Measurements from ENCODE around the gene UGCG.
"Not testable (repeated sequence)": the region's sequence is repeated elsewhere in the genome, so short reads cannot be mapped to it uniquely, and the experiment has no call there.

The UGCG gene

DNA sequence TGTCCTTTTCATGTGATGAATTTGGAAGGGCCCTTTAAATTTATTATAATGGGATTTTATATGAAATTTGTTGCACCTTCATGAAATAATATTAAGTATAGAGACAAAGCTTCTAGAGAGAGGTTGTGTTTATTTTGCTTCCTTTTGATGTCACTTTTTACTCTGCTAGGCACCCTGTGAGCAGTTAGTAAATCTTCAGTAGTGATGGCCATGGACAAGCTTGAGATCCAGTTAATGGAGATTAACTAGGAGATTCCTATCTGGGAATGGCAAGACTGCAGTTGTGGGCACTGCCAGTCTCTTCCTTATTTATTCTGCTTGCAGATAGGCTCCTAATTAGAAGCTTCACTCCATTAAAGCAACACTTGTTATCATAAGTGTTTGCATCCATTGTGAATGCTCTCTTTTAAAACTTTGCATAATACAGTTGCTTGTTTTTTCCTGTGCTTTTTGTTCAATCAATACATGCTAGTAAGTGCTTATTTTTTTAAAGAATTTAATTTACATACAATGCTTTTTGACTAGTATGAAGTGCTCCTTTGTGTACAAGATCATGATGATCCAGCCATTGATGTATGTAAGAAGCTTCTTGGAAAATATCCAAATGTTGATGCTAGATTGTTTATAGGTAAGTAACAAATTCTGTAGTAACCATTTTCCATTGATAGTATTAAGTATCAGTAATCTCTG is 25.9 kb downstream of the UGCG start:
- no peak for DNase-seq

DNA sequence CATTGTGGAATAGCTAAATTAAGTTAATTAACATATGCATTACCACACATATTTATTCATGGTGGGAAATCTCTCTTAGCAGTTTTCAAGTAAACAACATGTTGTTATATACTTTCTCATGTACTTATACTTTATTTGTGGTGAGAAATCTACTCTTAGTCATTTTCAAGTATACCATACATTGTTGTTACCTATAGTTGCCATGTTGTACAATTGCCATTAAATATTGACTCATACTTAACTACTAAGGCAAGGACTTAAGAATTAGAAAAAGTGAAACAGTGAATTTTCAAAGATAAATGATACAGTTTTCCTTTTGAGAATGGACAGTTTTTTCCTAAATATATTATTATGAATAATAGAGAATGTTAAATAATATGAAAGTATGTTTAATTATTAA is 27.7 kb downstream of the UGCG start:
- DNase-seq = no peak

DNA sequence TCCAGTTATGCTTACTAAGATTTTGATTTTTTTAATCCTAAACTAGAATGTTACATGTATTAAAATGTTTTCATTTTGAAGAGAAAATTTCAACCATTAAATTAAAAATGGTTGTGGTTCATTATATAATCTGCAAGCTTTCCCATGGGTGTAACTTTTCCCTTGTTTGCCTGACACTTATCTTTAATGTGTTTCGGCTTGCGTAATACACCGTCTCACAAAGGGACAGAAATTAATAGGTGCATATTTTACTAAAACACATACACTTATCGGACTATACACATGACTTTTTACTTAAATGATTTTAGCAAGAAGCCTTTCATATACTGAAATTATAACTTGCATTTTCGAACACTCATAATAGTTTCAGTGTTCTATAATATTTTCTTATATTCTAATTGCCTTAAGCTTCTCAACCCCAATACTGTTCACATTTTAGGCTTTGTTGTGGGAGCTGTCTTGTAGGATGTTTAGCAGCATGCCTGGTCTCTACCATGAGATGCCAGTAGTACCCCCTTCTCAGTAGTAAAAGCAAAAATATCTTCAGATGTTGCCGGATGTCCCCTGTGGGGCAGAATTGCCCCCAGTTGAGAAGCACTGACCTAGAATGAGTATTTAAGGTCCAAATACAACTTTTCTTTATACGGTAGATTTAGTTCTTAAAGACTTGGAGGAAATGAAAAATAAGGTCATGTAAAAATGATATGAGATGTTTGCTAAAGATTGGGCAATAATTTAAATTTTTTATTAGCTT is 28.6 kb downstream of the UGCG start:
- no peak for DNase-seq

DNA sequence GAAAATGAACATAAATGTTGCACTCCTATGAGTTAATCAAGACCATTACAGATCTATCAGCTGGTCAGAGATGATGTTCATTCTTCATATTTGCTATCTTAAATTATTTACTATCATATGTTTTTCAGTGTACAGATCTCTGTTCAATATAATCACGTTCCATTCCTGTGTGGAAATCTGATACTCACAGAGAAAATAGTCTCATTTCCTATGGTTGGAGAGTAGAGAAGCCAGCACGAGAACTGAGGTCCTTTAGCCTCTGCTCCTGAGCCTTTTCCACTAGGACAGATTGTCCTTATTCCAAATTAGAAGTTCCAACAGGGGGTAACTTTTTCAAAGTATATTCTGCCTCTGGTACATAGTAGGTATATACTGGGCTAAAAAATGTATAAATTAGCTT is 29.2 kb downstream of the UGCG start:
- DNase-seq = no peak

DNA sequence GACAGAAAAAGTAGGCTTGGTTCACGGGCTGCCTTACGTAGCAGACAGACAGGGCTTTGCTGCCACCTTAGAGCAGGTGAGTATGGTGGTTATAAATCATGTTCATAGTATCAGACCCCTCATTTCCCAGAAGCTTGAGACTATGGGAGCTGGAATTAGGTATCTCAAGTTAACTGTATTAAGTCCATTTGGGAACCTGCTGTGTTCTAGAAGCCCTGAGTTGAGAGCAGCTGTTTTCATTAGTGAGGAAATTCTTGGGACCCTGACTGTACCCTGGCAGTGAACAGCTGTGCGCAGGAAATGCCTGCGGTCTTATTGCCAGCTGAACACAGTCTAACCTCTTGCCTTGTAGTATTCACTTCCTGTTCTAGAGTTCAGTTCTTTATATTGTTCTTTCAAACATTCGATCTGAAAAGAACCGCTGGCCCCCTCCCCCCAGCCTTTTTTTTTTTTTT is 29.8 kb downstream of the UGCG start:
- peak; percentile 48 for DNase-seq

DNA sequence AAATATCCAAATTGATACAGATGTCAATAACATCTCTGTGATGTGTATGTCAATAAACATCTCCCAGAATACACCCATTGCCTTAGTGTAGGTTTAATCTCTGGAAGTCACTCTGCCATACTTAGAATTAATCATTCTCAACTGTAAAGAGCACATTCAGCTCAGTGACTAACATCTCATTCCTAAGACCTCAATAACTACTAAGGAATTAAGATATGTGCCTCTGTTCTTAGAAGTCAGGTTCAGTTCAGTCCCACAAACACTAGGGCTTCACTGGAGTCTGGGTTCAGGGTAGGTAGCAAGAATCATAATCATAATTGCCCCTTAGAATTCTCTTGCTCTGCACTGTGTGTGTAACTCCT is 31.7 kb downstream of the UGCG start:
- no peak for DNase-seq

DNA sequence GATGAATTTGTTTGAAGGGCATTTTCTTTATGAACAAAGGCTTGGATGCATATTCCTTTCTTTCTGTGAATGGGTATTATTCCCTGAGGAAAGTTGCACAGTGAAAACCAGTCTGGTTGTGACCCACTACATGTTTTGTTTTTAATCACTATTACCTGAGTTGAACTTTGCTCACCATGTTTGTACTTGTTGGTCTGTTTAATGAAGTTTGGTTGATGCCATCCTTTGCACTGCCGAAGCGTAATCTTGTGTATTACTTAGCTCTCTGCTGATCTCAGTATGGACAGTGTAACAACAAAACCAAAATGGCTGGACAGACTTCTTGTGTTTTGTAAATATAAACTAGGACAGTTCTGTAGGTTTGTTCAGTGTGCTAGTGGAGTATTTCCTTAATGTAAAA is 38.1 kb downstream of the UGCG start:
- no peak for DNase-seq

DNA sequence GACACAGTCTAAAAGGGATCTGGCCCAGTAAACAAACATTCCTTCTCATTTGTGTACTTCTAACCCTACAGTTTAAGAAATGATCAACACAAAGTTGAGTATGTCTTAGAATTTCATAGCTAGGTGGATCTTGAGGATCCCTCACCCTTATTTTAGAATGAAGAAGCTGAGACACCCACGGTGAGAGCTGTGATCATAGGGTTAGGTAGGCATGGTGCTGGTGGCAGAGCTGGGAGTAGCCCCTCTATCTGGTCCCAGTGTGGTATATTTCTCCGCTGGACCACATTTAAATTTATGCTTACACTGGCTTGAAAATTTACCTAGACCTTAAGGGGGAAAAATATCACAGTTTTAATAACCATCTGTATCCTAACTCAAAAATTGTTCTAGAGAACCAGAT is 39.8 kb downstream of the UGCG start:
- DNase-seq = no peak

DNA sequence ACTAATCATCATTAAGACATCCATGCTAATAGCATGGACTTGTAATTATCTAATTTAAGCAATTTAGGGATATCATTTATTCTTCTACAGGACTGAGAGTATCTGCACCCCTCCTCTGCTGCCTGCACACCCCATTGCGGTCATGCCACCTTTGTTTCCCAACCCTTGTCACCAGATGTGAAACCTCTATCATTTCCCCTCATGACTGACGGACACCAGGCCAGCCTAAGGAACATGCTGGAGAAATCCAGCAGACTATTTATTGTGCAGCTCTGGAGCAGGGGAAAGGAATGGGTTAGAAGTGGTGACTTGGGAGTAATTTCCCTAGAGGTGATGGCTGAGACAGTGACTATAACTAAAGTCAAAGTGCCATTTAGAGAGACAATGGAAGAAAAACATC is 40.7 kb downstream of the UGCG start:
- no peak for DNase-seq

DNA sequence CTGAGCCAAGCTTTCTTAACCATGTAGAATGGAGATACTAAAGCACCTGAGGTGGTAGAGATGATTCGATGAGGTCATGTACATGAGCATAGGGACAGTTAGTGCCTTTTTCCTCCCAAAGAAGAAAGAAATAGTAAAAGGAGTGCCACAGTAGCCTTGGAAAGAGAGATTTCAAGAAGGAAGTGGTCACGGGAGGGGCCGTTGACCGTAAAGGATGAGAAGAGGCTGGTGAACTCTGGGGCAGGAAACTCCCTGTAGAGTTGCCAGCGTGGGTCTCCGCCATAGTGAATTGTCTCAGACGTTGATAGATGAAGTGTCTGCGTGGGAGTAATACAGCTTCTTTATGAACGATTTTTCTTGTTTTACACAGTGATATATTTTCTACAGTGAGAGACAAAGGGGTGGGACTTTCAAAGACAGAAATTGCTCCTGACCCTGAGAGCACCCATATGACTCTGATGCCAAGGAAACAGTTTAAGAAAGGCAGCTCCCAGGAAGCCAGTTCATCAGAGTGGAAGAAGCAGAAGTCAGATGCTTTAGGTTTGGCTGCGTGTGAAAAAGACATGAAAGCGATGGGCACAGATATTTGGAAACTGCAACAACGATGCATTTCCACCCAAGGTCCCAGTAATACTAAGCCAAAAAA is 41.3 kb downstream of the UGCG start:
- peak; percentile 33 for DNase-seq

DNA sequence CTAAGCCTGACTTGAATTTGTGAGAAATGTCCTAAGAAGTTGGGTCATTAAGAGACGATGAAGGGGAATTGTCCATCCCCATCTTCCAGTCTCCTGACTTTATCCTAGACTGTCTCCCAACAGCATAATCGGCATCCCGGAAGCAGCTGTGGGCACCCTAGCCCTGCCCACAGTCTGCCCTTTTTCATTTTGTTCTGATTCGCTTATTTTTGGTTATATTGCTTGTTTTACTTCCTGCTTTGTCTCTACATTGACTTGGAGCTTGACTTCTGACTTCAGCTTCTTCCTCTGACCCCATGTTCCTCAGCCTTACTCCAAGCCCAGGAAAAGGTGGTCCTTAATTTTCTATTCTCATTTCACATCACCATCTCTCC is 41.8 kb downstream of the UGCG start:
- DNase-seq = no peak

DNA sequence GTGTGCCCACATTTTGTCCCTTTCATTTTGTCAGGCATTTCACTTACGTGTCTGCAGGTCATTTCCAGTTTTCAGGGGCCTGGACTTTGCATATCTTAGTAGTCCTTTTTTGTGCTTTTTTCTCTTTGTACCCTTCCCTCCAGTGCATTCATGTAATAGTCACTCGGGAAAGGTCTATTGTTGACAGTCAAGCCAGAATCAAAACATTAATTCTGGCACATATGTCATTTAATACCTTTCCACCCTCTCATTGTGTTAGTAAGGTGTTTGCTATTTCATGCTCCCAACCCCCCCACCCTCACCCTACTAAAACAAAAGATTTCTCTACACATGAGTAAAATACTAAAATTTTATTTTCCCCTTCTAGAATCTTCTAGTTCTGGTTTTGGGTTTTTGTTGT is 42.7 kb downstream of the UGCG start:
- no peak for DNase-seq

DNA sequence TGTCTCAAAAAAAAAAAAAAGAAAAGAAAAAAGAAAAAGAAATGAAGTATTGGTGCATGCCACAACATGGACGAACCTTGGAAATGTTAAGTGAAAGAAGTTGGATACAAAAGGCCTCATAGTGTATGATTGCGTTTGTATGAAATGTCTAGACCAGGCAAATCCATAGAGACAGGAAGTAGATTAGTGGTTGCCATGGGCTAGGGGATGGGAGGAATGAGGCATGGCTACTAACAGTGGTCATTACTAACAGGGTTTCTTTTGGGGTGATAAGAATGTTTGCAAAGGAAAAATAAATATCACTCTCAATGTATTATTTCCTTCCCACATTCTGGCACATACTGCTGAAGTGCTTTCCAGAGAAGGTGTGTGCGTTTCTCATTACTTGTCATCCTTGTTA is 44.1 kb downstream of the UGCG start:
- no peak for DNase-seq

DNA sequence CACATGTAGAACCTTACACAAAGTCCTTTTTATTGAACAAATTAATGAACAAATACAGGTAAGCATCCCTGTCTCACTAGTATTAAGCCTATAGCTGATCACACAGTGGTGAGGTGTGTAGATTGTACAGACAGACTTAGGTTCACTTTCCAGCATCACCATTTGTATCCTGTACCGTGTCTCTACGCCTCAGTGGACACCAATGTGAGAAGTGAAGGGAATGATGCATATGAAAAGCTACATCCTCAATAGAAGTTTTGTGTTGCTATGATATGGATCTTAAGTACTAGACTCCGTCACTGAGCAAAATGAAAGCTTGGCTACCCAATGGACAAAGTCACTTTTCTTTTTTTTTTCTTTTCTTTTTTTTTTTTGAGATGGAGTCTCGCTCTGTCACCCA is 46.6 kb downstream of the UGCG start:
- DNase-seq = no peak

DNA sequence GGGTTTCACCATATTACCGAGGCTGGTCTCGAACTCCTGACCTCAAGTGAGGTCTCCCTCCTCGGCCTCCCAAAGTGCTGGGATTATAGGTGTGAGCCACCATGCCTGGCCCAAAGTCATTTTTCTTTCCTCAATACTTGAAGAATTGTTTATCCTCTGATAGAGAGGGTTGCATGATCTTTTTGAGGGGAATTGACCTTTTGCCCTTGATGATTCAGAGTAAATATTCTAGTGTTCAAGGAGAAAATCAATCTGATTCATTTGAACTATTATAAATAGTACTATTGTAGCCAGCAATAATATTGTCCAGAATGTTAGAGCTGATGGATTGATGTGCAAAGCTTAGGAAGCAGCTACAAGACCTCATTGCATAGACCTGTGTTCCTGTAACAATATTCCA is 47.1 kb downstream of the UGCG start:
- DNase-seq = no peak

DNA sequence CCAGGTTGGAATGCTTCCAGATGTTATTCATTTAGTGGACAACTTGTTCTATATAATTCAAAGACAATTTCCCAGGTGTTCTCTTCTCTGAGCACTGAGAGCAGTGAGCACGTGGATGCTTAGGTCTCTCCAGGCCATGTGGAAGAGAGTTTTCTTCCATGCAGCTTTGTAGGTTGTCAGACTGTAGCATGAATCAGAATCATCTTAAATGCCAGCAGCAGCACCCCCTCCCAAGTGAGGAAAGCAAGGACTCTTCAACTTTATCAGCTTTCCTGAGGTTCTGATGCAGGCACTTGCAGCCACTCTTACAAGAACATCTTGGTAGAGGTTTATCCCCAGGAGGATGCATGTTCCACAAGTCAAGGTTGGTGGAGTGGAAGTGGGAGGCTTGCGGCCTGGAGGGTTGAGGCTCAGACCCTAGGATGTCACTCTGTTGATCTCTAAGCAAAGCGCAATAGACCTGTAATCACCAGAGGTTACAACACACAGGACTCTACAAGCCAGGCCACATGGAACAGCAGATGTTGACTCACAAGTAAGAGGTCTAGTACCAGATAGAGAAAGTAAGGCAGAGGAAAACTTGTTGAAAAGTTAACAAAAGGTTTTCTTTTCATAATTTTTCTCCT is 47.7 kb downstream of the UGCG start:
- DNase-seq = no peak

DNA sequence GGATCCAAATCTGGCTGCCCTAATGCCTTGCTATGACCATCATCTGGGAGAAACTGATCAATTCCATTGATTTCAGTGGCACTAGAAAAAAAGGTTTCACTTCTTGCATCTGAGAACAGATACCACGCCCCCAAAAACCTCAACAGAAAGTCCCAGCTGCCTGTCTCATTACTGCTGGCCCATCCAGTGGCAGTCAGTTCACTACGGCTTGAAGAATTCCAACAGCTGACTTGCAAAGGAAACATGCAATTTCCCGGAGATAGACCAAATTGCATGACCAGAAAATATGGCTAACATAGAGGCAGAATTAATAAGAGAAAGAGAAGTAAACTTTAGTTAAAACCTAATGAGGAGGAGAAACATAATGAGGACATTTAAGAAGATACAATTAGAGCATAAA is 48.6 kb downstream of the UGCG start:
- DNase-seq = no peak

DNA sequence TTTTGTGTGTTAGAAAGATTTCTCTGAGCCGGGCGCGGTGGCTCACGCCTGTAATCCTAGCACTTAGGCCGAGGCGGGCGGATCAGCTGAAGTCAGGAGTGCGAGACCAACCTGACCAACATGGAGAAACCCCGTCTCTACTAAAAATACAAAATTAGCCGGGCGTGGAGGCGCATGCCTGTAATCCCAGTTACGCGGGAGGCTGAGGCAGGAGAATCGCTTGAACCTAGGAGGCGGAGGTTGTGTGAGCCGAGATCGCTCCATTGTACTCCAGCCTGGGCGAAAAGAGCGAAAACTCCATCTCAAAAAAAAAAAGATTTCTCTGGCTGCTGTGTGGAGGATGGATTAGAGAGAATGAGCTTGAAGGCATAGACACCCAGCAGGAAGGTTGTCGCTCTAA is 51.5 kb downstream of the UGCG start:
- DNase-seq = not testable (repeated sequence)

DNA sequence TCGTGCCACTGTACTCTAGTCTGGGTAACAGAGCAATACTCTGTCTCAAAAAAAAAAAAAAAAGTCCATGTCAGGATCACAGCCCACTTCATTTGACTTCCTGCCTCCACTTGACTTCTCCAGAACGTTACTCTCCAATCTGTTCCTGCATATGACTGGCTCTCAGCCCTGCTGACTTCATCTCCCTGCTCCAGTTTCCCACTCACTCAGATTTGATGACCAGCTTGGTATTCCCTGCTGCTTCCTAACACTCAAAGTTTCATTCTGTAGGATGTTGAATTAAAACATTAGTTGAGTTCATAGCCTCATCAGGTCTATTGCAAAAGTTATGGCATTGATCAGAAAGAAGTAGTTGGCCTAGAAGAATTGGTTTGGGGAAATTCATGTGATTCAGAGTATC is 52.3 kb downstream of the UGCG start:
- DNase-seq = no peak

DNA sequence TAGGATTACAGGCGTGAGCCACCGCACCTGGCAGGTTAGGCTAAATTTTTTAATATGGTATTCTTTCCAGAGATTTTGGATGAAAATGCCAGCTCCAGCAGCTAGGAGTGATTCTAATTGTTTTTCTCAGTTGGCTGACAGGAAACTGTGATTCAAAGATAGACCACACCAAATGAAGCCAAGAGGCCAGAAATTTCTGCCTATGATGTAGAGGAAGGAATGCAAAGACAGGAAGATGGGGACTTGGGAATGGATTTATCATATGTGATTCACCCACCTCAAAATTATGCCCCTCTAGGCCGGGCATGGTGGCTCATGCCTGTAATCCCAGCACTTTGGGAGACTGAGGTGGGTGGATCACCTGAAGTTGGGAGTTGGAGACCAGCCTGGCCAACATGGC is 53.3 kb downstream of the UGCG start:
- DNase-seq = no peak

DNA sequence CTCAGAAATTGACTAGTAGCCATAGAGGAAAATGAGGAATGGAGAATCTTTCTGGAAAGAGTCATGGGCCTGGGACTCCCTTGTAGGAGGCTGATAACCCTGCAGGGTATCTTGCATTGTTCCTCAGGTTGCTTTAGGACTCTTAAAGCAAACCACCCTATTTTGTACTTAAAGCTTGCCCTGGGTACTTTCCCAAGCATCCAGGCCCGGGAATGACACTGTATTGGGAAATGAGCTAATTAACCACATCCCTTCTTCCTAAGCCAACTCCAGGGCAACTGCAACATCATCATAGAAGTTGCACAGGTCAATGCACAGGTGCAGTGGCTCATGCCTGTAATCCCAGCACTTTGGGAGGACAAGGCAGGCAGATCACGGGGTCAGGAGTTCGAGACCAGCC is 55.9 kb downstream of the UGCG start:
- DNase-seq = no peak

DNA sequence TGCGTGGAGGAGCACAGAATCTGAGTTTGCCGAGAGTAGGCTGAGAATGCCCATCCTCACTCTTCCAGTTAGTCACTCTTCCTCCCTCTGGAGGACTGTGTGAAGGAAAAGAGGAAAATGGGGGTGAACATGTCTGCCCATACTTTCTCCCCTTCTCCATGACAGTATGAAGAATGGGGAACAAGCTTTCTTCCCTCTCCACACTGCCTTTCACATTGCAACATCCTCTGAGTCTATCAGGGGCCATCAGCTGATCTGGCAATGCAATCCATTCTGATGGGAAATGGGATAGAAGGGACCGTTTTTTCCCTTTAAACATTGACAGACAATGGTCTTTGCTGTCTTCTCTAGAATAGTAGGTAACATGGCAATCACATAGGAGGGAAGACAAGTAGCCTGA is 56.8 kb downstream of the UGCG start:
- DNase-seq = no peak

DNA sequence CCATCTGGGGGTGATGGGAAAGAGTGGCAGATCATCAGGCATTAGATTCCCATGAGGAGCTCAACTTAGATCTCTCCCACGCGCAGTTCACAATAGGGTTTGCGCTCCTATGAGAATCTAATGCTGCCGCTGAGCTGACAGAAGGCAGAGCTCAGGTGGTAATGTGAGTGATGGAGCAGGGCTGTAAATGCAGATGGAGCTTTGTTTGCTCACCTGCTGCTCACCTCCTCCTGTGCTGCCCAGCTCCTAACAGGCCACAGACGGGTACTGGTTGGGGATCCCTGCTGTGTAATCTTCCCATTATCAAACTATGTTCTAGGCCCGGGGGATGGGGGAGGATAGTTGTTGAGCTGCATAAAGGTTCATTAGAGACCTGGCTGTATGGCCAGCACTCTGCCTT is 58.4 kb downstream of the UGCG start:
- no peak for DNase-seq
